ENCODE data around the gene CTXND1.

CTXND1 gene

DNA sequence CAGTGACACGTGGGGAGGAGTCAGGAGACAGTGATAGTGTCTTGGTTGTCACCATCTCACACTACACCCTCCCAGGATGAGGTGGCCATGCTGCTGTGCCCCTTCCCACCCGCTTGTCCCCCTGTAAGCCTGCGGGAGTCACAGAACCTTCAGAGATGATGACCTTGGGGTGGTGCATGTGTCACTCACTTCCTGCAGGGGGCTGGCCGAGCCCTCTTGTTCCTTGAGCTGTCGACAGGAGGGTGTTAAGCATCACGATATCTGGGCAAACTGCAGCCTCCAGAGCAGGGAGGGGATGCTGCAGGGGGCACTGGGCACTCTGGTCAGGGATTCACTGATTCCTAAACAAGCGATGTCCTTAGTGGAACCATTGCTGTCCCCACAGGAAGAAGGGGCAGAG is 71.5 kb downstream of the CTXND1 start:
- DNase-seq, result no peak

DNA sequence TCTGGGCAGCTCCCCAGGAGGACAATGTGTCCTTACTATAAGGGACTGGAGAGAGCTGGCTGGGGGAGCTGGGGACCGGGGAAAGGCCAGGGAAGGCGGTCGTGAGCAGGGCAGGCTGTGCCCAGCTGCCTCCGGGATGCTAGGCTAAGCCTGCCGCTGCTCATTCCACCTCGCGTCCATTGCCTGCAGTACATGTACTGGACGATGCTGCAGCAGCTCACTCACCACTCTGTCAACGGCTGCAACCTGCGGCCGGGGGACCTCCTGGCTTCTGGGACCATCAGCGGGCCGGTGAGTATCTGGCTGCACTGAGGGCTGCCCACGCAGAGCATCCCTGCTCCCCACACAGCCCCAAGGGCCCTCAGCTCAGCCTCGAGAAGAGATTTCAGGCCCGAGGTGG is 72.1 kb downstream of the CTXND1 start:
- DNase-seq, result no peak

DNA sequence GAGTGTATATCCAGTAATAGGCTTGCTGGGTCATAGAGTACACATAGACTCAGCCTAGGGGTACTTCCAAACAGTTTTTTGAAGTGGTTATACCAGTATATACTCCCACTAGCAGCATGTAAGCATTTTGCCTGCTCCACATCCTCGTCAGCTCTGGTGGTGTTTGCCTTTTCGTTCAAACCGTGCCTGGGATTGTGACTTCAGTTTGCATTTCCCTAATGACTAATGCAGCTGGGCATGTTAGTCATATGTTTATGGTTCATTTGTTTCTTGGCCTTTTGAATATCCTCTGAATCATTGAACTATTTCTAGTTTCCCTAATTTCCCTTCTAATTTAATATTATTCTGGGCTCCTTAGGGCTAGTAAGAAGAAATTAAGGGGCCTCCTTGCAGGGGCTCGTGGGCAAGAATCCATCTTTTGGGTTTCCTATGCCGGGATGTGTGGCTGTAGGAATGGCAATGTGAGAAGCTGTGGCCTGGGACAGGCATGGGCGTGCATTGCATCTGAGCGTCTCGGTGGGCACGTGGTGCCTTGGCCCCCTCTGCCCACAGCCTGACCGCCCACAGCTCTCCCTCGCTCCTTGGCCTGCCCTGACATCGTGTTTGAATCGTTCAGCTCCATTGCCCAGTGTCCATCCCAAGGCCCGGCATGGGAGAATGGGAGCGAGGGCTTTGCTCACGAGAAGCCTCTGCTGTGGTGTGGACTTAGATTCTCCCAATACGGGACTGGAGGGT is 72.8 kb downstream of the CTXND1 start:
- DNase-seq, result no peak

- no peak for DNase-seq
Measured at GRCh38 chr15:80177156-80177555, 74.9 kb downstream of the CTXND1 start.

- no peak for DNase-seq
Measured at GRCh38 chr15:80176443-80176842, 75.6 kb downstream of the CTXND1 start.

DNA sequence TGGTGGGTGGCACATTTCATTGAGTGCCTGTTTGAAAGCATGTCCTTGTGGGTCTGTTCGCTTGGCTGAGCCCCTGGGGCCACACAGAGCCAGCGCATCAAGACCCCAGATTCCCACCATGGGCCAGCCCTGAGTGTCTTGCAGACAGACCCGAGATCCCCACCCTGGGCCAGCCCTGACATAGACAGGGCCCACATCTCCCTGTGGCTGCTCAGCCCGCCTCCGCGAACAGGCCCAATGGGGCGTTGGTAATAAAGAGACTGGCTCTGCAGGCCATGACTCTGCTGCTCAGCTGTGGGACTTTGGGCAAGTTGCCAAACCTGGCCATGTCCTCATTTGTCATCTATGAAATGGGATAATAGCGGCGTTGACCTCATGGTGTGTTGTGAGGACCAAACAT is 76.6 kb downstream of the CTXND1 start:
- no peak for DNase-seq

GRCh38 chr15:80174017-80174746 is 77.8 kb downstream of the CTXND1 start:
- DNase-seq, result no peak

- peak; percentile 61 to 72 for DNase-seq
Measured at GRCh38 chr15:80173022-80173759, 78.8 kb downstream of the CTXND1 start.

DNA sequence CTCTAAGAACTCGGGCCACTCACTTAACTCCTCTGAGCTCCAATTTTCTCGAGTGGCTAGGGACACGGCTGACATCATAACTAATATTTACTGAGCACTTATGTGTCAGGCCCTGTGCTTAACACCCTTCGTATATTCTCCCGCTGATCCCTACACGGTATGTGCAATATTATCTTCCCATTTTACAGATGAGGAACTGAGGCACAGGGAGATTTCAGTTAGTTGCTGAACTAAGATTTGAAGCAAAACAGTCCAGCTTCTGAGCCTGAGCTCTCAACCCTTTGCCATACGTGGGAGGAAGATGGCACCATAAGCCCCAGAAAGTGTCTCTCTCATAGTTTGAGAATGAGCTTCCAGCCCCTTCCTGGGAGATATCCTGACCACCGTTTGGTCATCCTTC is 79.6 kb downstream of the CTXND1 start:
- no peak for DNase-seq

DNA sequence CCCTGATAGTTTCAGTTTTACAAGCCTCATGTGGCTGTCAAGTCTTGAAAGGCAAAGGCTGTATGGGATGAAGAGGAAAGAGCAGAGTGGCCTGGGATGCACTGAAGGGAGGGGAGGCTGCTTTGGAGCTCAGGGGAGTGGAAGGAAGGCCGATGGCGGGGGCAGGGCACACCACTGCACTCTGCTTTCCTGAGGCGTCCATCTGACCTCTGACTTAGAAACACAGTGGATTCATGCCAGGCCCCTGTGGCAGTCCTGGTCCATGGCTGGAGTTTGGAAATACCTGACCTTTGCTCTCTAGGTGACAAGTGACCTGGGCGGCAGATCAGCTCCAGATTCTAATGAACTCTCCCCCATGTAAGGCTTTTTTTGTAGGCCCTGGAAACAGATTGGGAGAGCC is 80.2 kb downstream of the CTXND1 start:
- no peak for DNase-seq

DNA sequence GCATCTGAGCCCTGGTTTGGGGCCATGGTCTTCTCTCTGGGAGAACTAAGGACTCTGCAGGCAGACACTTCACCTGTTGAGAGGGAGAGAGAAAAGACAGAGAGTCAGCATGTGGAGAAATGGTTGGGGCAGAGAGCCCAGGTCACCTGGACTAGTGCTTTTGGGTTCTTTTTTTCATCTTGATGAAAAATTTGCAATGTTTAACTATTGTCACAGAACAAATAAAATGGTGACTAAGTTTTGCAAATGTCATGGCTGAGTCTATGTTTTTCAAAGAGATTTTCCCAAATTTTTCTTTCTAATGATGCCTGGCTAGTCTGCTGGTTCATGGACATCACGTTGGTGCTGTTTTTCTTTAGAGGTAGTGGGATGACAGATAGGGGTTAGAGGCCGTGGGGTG is 81.4 kb downstream of the CTXND1 start:
- no peak for DNase-seq

DNA sequence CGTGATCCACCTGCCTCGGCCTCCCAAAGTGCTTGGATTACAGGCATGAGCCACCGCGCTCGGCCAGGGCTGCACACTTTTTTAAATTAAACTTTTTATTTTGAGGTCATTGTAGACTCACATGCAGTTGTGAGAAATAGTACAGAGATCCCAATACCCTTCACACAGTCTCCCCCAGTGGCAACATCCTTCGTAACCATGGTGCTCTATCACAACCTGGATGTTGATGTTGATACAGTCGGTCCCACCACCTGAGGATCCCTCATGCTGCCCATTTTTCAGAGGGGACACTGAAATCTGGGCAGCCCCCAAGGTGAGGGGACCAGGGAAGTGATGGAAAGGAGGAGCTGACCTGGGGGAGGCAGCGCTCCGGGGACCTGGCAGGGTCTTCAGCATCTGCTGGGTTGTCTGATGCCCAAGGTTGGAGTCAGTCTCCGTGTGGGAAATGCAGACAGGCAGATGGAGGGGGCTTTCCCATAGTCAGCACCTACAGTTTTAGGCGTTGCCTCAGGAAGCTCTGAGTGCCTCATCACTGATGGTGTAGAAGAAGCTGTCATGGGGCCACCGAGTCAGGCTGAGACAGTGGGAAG is 82.2 kb downstream of the CTXND1 start:
- DNase-seq, result no peak

- no peak for DNase-seq
Measured at GRCh38 chr15:80168421-80168820, 83.6 kb downstream of the CTXND1 start.

- no peak for DNase-seq
Measured at GRCh38 chr15:80167936-80168335, 84.1 kb downstream of the CTXND1 start.

DNA sequence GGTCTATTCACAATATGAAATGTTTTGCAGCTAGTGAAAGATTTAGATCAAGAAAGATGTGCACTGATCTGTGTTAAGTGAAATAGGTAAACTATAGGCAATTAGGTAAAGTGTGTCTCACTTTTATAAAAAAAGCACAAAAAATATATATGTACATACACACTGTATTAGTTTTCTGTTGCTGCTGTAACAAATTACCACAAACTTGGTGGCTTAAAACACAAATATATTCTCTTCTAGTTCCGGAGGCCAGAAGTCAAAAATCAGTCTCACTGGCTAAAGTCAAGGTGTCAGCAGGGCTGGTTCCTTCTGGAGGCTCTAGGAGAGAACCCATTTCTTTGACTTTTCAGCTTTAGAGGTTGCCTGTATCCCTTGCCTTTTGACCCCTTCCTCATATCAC is 88.1 kb downstream of the CTXND1 start:
- no peak for DNase-seq

- DNase-seq, result no peak
Measured at GRCh38 chr15:80163217-80163616, 88.8 kb downstream of the CTXND1 start.

GRCh38 chr15:80162059-80162554 is 89.9 kb downstream of the CTXND1 start:
- no peak for DNase-seq

DNA sequence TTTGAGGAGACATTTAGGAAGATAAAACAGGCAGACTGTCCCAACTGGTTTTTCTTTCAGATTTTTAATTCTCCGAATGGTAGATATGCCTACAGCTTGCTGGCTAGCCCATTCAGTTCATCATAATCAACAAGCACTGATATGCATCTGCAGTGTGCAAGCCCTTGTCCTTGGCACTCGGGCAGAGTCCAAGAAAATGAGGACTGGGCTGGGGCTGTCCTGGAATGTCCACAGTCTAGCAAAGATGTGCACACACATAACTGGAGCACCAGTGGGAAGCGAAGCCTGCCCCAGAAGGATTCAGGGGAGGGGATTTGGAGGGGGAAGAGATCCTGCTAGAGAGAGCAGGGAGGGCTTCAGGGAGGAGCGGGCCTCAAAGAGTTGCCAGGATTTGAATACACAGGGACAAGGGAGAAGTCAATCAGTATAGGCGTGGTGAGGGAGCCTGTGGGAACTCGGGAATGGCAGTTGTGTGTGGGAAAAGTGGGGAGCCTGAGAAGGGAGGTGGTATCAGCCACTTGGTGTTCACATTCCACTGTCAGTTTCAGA is 90.5 kb downstream of the CTXND1 start:
- DNase-seq, result no peak

- no peak for DNase-seq
Measured at GRCh38 chr15:80160570-80161156, 91.3 kb downstream of the CTXND1 start.

- no peak for DNase-seq
Measured at GRCh38 chr15:80159811-80160569, 92.0 kb downstream of the CTXND1 start.

DNA sequence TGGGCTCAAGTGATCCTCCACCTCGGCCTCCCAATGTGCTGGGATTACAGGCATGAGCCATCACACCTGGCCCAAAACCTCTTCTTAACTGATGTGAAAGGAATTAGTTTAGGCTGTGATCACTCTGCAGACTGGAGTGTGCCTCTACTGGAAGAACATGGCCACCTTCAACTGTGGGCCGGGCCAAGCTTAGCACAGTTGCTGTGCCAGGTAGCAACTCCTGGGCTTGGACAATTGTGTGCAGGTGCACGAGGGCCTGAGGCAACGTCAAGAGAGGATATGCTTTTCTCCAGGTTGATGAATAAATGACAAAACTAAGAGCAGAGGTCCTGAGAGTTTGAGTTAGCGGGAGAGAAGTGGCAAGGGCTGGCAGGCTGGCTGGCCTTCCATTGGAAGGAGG is 92.7 kb downstream of the CTXND1 start:
- no peak for DNase-seq

GRCh38 chr15:80157215-80157614 is 94.8 kb downstream of the CTXND1 start:
- no peak for DNase-seq
